ENCODE measurements around the gene INO80B. TPM values are rescaled to one million over a fixed set of nuclear protein-coding genes. Genes with fewer than 3 reads are reported as not detected.

INO80B gene
- total and polyA plus RNA-seq, 9 of the 15 experiments (the other 6 are each of a cell fraction or from before 2014, with no cell fraction given): 0.41 to 22.6 (median 9.0) TPM

DNA sequence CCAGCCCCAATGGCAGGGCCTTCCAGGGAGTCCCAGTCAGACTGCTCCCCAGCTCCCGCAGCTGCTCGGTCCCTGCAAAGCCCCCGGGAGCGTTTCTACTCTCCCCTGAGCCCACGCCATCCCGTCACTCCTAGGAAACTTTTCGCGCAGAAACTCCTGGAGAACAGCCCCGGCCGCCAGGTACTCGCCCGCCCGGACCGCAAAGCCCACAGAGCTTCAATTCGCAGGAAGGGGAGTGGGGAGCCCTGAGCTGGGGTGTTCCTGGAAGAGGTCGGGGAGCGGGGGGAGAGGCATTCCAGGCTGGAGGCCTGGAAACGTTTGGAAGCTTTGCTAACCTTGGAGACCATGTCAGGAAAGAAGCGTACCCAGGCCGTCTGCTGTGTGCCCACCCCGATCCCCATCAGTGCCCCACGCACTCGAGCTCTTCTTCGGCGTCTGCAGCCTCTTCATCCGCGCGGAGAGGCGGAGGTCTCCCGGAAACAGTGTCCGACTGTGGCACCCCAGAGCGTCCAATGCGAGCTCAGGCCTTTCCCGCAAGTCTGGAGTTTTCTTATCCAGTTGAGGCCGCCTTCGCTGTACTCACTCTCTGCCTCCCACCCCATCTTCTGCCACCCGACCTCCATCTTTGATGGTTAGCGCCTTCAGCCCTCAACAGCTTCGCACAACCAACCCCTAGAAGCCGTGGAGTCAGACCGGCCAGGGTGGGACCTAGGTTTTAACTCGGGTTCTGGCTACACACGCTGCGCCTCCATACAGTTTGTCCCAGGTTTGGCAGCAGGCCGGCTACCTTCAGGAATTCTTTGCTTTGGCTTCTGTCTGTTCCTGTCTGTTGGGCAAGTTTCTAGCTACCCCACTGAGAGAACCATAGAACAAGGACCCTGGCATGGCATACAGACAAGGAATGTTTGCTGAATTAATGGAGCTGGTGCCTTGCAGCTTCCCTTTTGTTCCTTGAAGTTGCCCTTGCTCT is 48.9 kb downstream of the INO80B start (continued):
- TF ChIP-seq EP400 (IDR thresholded peaks at IDR 0.05): 0 out of 2 replicates have a peak, but pooled peaks have one; percentile 0
- no peak for TF ChIP-seq ZNF780A (CRISPR knock-in tag; IDR thresholded peaks at IDR 0.05)
- TF ChIP-seq, protein P1, sequence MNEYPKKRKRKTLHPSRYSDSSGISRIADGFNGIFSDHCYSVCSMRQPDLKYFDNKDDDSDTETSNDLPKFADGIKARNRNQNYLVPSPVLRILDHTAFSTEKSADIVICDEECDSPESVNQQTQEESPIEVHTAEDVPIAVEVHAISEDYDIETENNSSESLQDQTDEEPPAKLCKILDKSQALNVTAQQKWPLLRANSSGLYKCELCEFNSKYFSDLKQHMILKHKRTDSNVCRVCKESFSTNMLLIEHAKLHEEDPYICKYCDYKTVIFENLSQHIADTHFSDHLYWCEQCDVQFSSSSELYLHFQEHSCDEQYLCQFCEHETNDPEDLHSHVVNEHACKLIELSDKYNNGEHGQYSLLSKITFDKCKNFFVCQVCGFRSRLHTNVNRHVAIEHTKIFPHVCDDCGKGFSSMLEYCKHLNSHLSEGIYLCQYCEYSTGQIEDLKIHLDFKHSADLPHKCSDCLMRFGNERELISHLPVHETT (CRISPR knock-in tag; conservative IDR thresholded peaks at IDR 0.05 in 1 of 2, IDR thresholded peaks at IDR 0.05 in 1 of 2): peak in 1 of 2 experiments; percentile 3; a peak in 1 of 4 replicates
- peak; percentile 5; the same call in 1 of the 2 replicates for TF ChIP-seq ZNF12 (CRISPR knock-in tag; IDR thresholded peaks at IDR 0.05)
- no peak for TF ChIP-seq MIER1 (IDR thresholded peaks at IDR 0.05; ENCODE audit: low read depth)
- no peak for TF ChIP-seq SNRNP70 (optimal IDR thresholded peaks at IDR 0.05; ENCODE audit: low read depth, low read length)
- peak; percentile 63 for TF ChIP-seq PCBP1 (IDR thresholded peaks at IDR 0.05; ENCODE audit: low read depth, low read length, poor library complexity, severe bottlenecking)
- no peak for TF ChIP-seq POLR3A (IDR thresholded peaks at IDR 0.05; ENCODE audit: borderline replicate concordance, extremely low read depth, insufficient read depth, insufficient read length)
- TF ChIP-seq GABPA (tag; conservative IDR thresholded peaks at IDR 0.05; ENCODE audit: low read depth): peak; percentile 3; the same call in 1 of the 2 replicates
- peak; percentile 67; the same call in 1 of the 2 replicates for TF ChIP-seq ZFX (CRISPR knock-in tag; IDR thresholded peaks at IDR 0.05)
- TF ChIP-seq, protein P2, sequence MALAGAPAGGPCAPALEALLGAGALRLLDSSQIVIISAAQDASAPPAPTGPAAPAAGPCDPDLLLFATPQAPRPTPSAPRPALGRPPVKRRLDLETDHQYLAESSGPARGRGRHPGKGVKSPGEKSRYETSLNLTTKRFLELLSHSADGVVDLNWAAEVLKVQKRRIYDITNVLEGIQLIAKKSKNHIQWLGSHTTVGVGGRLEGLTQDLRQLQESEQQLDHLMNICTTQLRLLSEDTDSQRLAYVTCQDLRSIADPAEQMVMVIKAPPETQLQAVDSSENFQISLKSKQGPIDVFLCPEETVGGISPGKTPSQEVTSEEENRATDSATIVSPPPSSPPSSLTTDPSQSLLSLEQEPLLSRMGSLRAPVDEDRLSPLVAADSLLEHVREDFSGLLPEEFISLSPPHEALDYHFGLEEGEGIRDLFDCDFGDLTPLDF (CRISPR knock-in tag; IDR thresholded peaks at IDR 0.05): 0 out of 2 replicates have a peak, but pooled peaks have one; percentile 38
- TF ChIP-seq, protein P3, sequence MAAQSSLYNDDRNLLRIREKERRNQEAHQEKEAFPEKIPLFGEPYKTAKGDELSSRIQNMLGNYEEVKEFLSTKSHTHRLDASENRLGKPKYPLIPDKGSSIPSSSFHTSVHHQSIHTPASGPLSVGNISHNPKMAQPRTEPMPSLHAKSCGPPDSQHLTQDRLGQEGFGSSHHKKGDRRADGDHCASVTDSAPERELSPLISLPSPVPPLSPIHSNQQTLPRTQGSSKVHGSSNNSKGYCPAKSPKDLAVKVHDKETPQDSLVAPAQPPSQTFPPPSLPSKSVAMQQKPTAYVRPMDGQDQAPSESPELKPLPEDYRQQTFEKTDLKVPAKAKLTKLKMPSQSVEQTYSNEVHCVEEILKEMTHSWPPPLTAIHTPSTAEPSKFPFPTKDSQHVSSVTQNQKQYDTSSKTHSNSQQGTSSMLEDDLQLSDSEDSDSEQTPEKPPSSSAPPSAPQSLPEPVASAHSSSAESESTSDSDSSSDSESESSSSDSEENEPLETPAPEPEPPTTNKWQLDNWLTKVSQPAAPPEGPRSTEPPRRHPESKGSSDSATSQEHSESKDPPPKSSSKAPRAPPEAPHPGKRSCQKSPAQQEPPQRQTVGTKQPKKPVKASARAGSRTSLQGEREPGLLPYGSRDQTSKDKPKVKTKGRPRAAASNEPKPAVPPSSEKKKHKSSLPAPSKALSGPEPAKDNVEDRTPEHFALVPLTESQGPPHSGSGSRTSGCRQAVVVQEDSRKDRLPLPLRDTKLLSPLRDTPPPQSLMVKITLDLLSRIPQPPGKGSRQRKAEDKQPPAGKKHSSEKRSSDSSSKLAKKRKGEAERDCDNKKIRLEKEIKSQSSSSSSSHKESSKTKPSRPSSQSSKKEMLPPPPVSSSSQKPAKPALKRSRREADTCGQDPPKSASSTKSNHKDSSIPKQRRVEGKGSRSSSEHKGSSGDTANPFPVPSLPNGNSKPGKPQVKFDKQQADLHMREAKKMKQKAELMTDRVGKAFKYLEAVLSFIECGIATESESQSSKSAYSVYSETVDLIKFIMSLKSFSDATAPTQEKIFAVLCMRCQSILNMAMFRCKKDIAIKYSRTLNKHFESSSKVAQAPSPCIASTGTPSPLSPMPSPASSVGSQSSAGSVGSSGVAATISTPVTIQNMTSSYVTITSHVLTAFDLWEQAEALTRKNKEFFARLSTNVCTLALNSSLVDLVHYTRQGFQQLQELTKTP (IDR thresholded peaks at IDR 0.05; ENCODE audit: low read depth in 1 of 2, partially characterized antibody in 2 of 2): peak in 1 of 2 experiments; percentile 46

Data from K562 (cell line).